ENCODE data around the gene EFNB2.

EFNB2 gene

GRCh38 chr13:106464076-106464475, 71.4 kb downstream of the EFNB2 start:
- TF ChIP-seq CTCF (conservative IDR thresholded peaks at IDR 0.05; ENCODE audit: low read length): no peak
- no peak overlapping the region for H3K4me3 ChIP-seq (ENCODE audit: low read length)
- no peak for DNase-seq (ENCODE audit: low read depth)

GRCh38 chr13:106462710-106463109, 72.8 kb downstream of the EFNB2 start:
- TF ChIP-seq CTCF (conservative IDR thresholded peaks at IDR 0.05; ENCODE audit: low read length): no peak
- no peak overlapping the region for H3K4me3 ChIP-seq (ENCODE audit: low read length)
- DNase-seq (ENCODE audit: low read depth): no peak

- TF ChIP-seq CTCF (conservative IDR thresholded peaks at IDR 0.05; ENCODE audit: low read length): no peak
- peak; percentile 10 for DNase-seq (ENCODE audit: low read depth)
- H3K4me3 ChIP-seq (ENCODE audit: low read length): no peak overlapping the region
These were observed 79.7 kb downstream of the EFNB2 start for GRCh38 chr13:106455777-106456176.

- no peak for DNase-seq (ENCODE audit: low read depth)
- TF ChIP-seq CTCF (conservative IDR thresholded peaks at IDR 0.05; ENCODE audit: low read length): no peak
- no peak overlapping the region for H3K4me3 ChIP-seq (ENCODE audit: low read length)
These were observed 80.3 kb downstream of the EFNB2 start for GRCh38 chr13:106455190-106455589.

- TF ChIP-seq CTCF (conservative IDR thresholded peaks at IDR 0.05; ENCODE audit: low read length): no peak
- no peak overlapping the region for H3K4me3 ChIP-seq (ENCODE audit: low read length)
- no peak for DNase-seq (ENCODE audit: low read depth)
These were observed 82.4 kb downstream of the EFNB2 start for GRCh38 chr13:106453101-106453500.

GRCh38 chr13:106450991-106451390, 84.5 kb downstream of the EFNB2 start:
- DNase-seq (ENCODE audit: low read depth): no peak
- no peak for TF ChIP-seq CTCF (conservative IDR thresholded peaks at IDR 0.05; ENCODE audit: low read length)
- H3K4me3 ChIP-seq (ENCODE audit: low read length): no peak overlapping the region

GRCh38 chr13:106449096-106449495, 86.4 kb downstream of the EFNB2 start:
- DNase-seq (ENCODE audit: low read depth): no peak
- no peak for TF ChIP-seq CTCF (conservative IDR thresholded peaks at IDR 0.05; ENCODE audit: low read length)
- H3K4me3 ChIP-seq (ENCODE audit: low read length): no peak overlapping the region
